ENCODE results near the gene PAPPA2.

Gene PAPPA2

GRCh38 chr1:176531921-176532897, 69.2 kb downstream of the PAPPA2 start:
- no peak for DNase-seq (ENCODE audit: low read depth)
- in situ Hi-C loops (cut with HindIII; ENCODE audit: low sequenced_read_pairs) = no loop called here
- H3K4me3 ChIP-seq (ENCODE audit: low read depth, low read length) = no peak overlapping the region
- no peak for TF ChIP-seq CTCF (IDR thresholded peaks at IDR 0.05; ENCODE audit: low read depth, low read length, missing control alignments)

- H3K4me3 ChIP-seq (ENCODE audit: low read depth, low read length) = no peak overlapping the region
- no peak for DNase-seq (ENCODE audit: low read depth)
- in situ Hi-C loops (cut with HindIII; ENCODE audit: low sequenced_read_pairs) = no loop called here
- no peak for TF ChIP-seq CTCF (IDR thresholded peaks at IDR 0.05; ENCODE audit: low read depth, low read length, missing control alignments)
Measured at GRCh38 chr1:176533020-176533419, 70.0 kb downstream of the PAPPA2 start.

DNA sequence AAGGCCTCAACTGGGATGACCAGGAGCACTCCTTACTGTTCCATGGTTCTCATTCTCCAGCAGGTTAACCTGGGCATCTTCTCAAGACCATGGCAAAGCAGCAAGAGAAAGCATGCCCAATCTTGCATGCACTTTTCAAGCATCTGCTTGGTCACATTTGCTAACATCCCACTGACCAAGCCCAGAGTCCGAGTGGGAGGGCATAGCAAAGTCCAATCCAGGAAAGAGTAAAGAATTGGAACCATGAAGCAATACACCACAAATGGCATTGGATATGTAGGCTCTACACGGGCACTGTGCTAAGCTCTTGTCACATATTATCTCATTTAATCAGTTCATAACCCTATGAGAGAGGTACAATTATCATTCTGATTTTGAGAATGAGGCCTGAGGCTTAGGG, 73.6 kb downstream of the PAPPA2 start:
- DNase-seq (ENCODE audit: low read depth) = no peak
- H3K4me3 ChIP-seq (ENCODE audit: low read depth, low read length) = no peak overlapping the region
- in situ Hi-C loops (cut with HindIII; ENCODE audit: low sequenced_read_pairs) = no loop called here
- no peak for TF ChIP-seq CTCF (IDR thresholded peaks at IDR 0.05; ENCODE audit: low read depth, low read length, missing control alignments)

- in situ Hi-C loops (cut with HindIII; ENCODE audit: low sequenced_read_pairs) = no loop called here
- DNase-seq (ENCODE audit: low read depth) = no peak
- TF ChIP-seq CTCF (IDR thresholded peaks at IDR 0.05; ENCODE audit: low read depth, low read length, missing control alignments) = no peak
Measured at GRCh38 chr1:176539018-176539417, 76.0 kb downstream of the PAPPA2 start.

GRCh38 chr1:176540428-176540827, 77.5 kb downstream of the PAPPA2 start:
- TF ChIP-seq CTCF (IDR thresholded peaks at IDR 0.05; ENCODE audit: low read depth, low read length, missing control alignments) = no peak
- no peak overlapping the region for H3K4me3 ChIP-seq (ENCODE audit: low read depth, low read length)
- in situ Hi-C loops (cut with HindIII; ENCODE audit: low sequenced_read_pairs) = no loop called here
- DNase-seq (ENCODE audit: low read depth) = no peak

More at GRCh38 chr1:176539018-176539417, 76.0 kb downstream of the PAPPA2 start:
- H3K4me3 ChIP-seq (ENCODE audit: low read depth, low read length) = no peak overlapping the region

DNA sequence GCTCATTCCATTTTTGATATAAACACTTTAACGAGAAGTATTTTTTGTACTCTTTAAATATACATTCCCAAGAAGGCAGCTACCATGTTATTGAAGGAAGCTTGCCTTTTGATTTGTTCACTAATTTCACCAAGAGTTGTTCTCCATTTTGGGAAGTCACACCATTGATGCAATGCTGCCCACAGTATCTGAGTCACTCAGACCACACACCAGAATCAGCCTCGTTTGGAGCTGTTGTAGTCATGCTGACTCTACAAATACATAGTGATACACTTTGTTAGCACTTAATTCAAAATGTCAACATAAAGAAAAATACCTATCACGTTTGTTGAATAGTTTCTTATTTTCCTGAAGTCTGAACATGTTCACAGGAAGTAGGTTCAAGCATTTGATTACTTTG, 78.7 kb downstream of the PAPPA2 start:
- TF ChIP-seq CTCF (IDR thresholded peaks at IDR 0.05; ENCODE audit: low read depth, low read length, missing control alignments) = no peak
- in situ Hi-C loops (cut with HindIII; ENCODE audit: low sequenced_read_pairs) = no loop called here
- no peak overlapping the region for H3K4me3 ChIP-seq (ENCODE audit: low read depth, low read length)
- DNase-seq (ENCODE audit: low read depth) = no peak
